ENCODE measurements around the gene DDRGK1. TPM values are rescaled to one million over a fixed set of nuclear protein-coding genes. Genes with fewer than 3 reads are reported as not detected.
A peak's percentile ranks its signal among the peaks of the same experiment; 100 is the strongest.

DDRGK1 gene
- total RNA-seq, 1 donor from 2014 or later = 89.8 TPM

GRCh38 chr20:3174442-3175261 lies 29.8 kb downstream of the DDRGK1 start:
- DNase-seq (no peak), ATAC-seq (no peak)
- TF ChIP-seq CTCF (IDR thresholded peaks at IDR 0.05) = no peak
- Histone ChIP-seq H3K36me3 (no peaks in the 10 kb centered on the region), H3K9me3 (no peaks in the 10 kb centered on the region), H3K4me1 (peaks cover 19% of the 10 kb centered on the region), H3K27me3 (ENCODE audit: low read depth) (no peaks in the 10 kb centered on the region), H3K4me3 (peak overlapping the region; percentile 92), H3K27ac (peak overlapping the region; percentile 84)
- intact Hi-C loops (cut with DNase I) = no loop called here

DNA sequence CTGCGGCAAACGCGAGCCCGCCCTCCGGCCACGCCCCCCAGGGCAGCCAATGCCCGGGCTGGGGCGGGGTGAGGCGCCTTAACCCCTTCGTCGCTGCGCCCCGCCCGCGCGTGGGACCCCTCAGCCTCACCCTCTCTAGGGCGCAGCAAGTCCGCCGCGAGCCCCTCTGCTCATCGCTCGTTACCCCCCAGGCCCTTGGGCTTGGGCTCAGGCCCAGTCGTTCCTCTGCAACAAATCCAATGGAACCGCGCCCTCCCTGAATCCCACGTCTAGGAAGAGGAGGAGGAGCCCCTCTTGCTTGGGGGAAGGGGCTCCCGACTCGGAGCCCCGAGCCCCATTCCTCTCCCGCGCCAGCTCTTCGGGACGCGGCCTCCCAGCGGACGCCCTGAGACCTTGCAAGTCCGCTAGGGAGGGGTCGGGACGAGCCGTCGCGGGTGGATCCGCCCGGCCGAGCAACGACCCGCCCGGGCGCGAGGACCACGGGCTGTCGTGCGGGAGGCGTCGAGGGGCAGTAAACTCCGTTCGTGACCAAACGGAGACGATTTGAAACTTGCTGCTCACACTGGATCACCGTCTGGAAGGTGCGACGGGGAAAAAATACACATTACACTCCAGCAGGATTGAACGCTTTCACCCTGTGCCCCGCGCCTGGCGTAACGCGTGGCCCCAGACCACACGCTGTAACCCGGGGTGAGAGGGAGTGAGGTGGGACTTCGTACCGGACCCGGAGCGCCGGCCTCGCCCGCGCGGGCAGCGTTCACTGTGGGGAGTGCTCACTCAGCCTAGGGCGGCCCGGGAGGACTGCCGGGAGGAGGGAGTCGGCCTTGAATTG lies 30.7 kb downstream of the DDRGK1 start:
- Histone ChIP-seq H3K4me3 (peak overlapping the region; percentile 92), H3K4me1 (peaks cover 19% of the 10 kb centered on the region), H3K9me3 (no peaks in the 10 kb centered on the region), H3K27me3 (ENCODE audit: low read depth) (no peaks in the 10 kb centered on the region), H3K36me3 (no peaks in the 10 kb centered on the region), H3K27ac (peak overlapping the region; percentile 84)
- peak; percentile 97 to 98 for ATAC-seq
- no peak for TF ChIP-seq CTCF (IDR thresholded peaks at IDR 0.05)
- peak; percentile 93 for DNase-seq
- intact Hi-C loops (cut with DNase I) = no loop called here

DNA sequence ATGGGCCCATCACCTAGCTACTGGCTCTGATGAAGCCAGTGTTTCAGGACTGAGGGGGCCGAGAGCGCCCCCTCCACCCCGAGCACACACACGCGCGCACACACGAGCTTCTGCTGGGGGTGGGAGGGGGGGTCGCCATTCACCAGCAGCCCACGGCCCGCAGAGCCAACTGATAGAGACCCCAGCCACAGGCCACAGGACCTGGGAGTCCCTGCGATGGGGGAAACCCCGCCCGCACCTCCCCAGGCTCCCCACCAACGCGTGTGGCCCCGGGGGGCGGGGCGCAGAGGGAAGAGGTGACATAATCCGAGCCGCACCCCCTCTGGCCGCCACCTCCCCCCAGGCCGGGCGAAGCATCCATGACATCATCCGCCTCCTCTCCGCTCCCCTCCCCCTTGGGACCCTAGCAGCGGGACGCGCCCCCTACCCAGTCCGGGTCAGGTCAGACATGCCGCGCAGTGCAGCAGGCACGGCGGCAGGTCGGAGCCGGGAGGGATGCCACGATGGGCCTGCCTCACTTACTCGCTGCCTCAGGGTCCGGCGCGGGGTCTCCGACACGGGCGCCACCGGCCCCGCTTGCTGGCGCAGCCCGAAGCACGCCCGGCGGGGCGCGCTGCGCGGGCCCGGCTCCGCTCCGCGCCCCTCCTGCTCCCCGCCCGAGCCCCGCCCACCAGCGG lies 31.4 kb downstream of the DDRGK1 start, which contains the start of gene LZTS3:
Gene LZTS3 (minus strand): TSS at position 617 of the 677 bp plus-strand sequence. CDS start 6,386 bp downstream, outside the sequence.
- TF ChIP-seq CTCF (IDR thresholded peaks at IDR 0.05) = no peak
- intact Hi-C loops (cut with DNase I) = no loop called here
- DNase-seq (peak; percentile 80), ATAC-seq (peak; percentile 73 to 76)
- H3K9me3 ChIP-seq = no peaks in the 10 kb centered on the region
- peak within 1 kb of the TSS; percentile 84 for H3K27ac ChIP-seq
- H3K27me3 ChIP-seq (ENCODE audit: low read depth) = peaks cover 5% of the 10 kb centered on the region
- H3K36me3 ChIP-seq = no peaks in the 10 kb centered on the region
- H3K4me1 ChIP-seq = peaks cover 19% of the 10 kb centered on the region
- peak within 1 kb of the TSS; percentile 92 for H3K4me3 ChIP-seq

DNA sequence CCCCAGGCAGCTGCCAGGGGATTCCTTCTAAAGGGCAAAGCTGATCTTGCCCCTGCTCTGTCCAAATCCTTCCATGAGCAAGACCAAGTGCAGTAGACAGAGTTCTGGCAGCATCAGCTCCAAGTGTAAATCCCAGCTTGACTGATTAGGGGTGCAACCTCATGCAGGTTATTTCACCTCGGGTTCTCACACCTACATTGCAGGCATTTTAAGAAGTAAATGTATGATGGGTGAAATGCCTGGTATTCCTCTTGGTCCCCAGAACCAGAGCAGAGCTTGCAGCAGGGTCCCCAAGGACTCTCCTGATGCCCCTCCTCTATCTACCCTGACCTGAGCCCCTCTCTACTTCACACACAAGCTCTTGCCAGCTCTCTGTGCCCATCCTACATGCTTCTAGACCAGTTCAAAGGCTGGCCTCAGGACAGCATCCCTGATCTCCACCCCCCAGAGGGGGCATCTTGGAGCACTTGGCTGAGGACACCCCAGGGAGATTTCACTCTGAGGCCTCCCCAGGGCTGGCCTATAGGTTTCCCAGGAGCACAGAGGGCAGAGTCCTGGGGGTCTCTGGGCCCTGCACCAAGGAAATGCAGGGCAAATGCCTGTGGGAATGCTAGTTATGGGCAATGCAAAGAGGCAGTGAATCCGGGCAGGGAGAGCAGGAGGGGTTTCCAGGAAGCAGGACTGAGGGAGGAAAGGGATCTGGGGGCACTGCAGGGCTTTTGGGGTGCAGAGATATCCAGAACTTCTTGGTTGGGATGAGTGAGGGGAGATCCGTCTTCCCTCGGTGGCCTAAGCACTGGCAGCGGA lies 32.2 kb downstream of the DDRGK1 start:
- TF ChIP-seq CTCF (IDR thresholded peaks at IDR 0.05) = no peak
- no peak for ATAC-seq
- Histone ChIP-seq H3K9me3 (no peaks in the 10 kb centered on the region), H3K36me3 (no peaks in the 10 kb centered on the region), H3K27me3 (ENCODE audit: low read depth) (peaks cover 7% of the 10 kb centered on the region), H3K27ac (no peak overlapping the region), H3K4me1 (peaks cover 19% of the 10 kb centered on the region), H3K4me3 (peak overlapping the region; percentile 92)
- no peak for DNase-seq
- intact Hi-C loops (cut with DNase I) = no loop called here
